K562 (cell line): ENCODE measurements around the gene SMAD5. TPM values are rescaled to one million over a fixed set of nuclear protein-coding genes. Genes with fewer than 3 reads are reported as not detected.

Experiments
- ATAC-seq: fragments of 200-7000 bp; cut with Tn5 transposase; 3 replicates; pipeline ENCODE4 v1.9.1; 2020; ENCODE audit warnings: moderate library complexity
- BruUV-seq: library from RNA; stranded (reverse); fragments of 400-500 nt; replicated peaks from 2 replicates; lab custom pipeline; 2021; lab: Mats Ljungman, UMichigan
- CTCF ChIA-PET: fragments of 300-600 bp; formaldehyde crosslinking; extraction: SDS; loops from one replicate; lab custom pipeline; 2021; ENCODE audit warnings: low intra/inter-chr PET ratio; lab: Yijun Ruan, JAX
- POLR2A ChIA-PET: fragments of 300-600, 350-650 bp; sonication (Branson Sonifier 250); formaldehyde crosslinking; extraction: SDS; loops from one replicate; lab custom pipeline; 2021; ENCODE audit warnings: antibody characterized with exemption, inconsistent platforms; lab: Yijun Ruan, JAX
- DNase-seq, 4 experiments: peaks; one replicate each; pipeline versions ENCODE4 v3.0.0 to v3.0.0-alpha.2; 2011 to 2018; ENCODE audit warnings: low spot score in 3 of 4, mixed read lengths in 3 of 4; ENCODE audit errors: extremely low read depth in 1 of 4
- FAIRE-seq: peaks from 2 replicates; lab custom pipeline; 2011; peaks lifted over from hg19 to GRCh38; lab: Jason Lieb, UNC
- H2AFZ ChIP-seq: 2 replicates; pipeline ENCODE4 v1.6.0; 2011; ENCODE audit warnings: low read depth, low read length, control low read depth, inconsistent platforms
- H3K27ac ChIP-seq: fragments of 200-600 bp; 3 replicates; pipeline ENCODE4 v1.8.0; 2011; ENCODE audit warnings: low read depth, mild to moderate bottlenecking, control low read depth, inconsistent platforms, low read length, moderate library complexity, mixed read lengths; ENCODE audit errors: extremely low read depth
- H3K27me3 ChIP-seq, 2 experiments: fragments of 300-600 bp in 1 of 2; 2 replicates in 1 of 2; 3 replicates in 1 of 2; pipeline versions ENCODE4 v1.6.0 to v1.8.0; 2011; ENCODE audit warnings: inconsistent platforms in 2 of 2, low read length in 2 of 2, mild to moderate bottlenecking in 1 of 2, mixed read lengths in 1 of 2, moderate library complexity in 1 of 2; ENCODE audit not compliant: control insufficient read depth in 2 of 2, insufficient read depth in 2 of 2
- H3K36me3 ChIP-seq: fragments of 300-600 bp; 3 replicates; pipeline ENCODE4 v1.8.0; 2011; ENCODE audit warnings: mild to moderate bottlenecking, low read length, inconsistent platforms; ENCODE audit not compliant: control insufficient read depth, insufficient read depth
- H3K4me1 ChIP-seq, 2 experiments: fragments of 200-600 bp in 1 of 2; replicated peaks in 1 of 2; 2 replicates in 1 of 2; 3 replicates in 1 of 2; pipeline versions ENCODE4 v1.5.1 to v1.8.0; 2011; ENCODE audit warnings: inconsistent platforms in 2 of 2, low read length in 2 of 2, mild to moderate bottlenecking in 1 of 2, mixed read lengths in 1 of 2, moderate library complexity in 1 of 2; ENCODE audit not compliant: control insufficient read depth in 2 of 2, insufficient read depth in 2 of 2
- H3K4me2 ChIP-seq: 2 replicates; pipeline ENCODE4 v1.6.1; 2011; ENCODE audit warnings: low read length, control low read depth, inconsistent platforms, mixed read lengths; ENCODE audit not compliant: insufficient read depth
- H3K4me3 ChIP-seq: fragments of 200-600 bp; sonication (generic), shearing (Covaris generic); 2 replicates; pipeline ENCODE4 v1.5.1; 2016; ENCODE audit warnings: control low read depth, inconsistent platforms
- H3K79me2 ChIP-seq: fragments of 200-600 bp; 3 replicates; pipeline ENCODE4 v1.8.0; 2011; ENCODE audit warnings: low read length, inconsistent platforms; ENCODE audit not compliant: control insufficient read depth, insufficient read depth
- H3K9ac ChIP-seq, 2 experiments: 2 replicates each; pipeline versions ENCODE4 v1.6.0 to v1.6.1; 2011; ENCODE audit warnings: low read depth in 2 of 2, low read length in 2 of 2, control low read depth in 1 of 2, inconsistent platforms in 1 of 2, mild to moderate bottlenecking in 1 of 2, mixed read lengths in 1 of 2; ENCODE audit not compliant: insufficient read depth in 1 of 2
- H3K9me1 ChIP-seq: one replicate; pipeline ENCODE4 v1.6.0; 2011; ENCODE audit warnings: inconsistent platforms, mild to moderate bottlenecking, low read length, moderate library complexity; ENCODE audit not compliant: control insufficient read depth, insufficient read depth
- H3K9me3 ChIP-seq: replicated peaks from 2 replicates; pipeline ENCODE4 v1.5.1; 2011; ENCODE audit warnings: low read depth, low read length, inconsistent platforms; ENCODE audit not compliant: control insufficient read depth, insufficient read depth
- H4K20me1 ChIP-seq: replicated peaks from 2 replicates; pipeline ENCODE4 v1.6.1; 2011; ENCODE audit warnings: low read length, inconsistent platforms, mixed read lengths; ENCODE audit not compliant: control insufficient read depth, insufficient read depth
- CBX8 ChIP-seq: fragments of 200-600 bp; sonication (generic); IDR thresholded peaks from 2 replicates; pipeline ENCODE4 v1.6.1; 2012; ENCODE audit warnings: borderline replicate concordance, mixed run types, low read depth, mild to moderate bottlenecking, moderate library complexity, mixed read lengths, low read length, control low read depth, inconsistent platforms; ENCODE audit not compliant: poor library complexity, severe bottlenecking; ENCODE audit errors: extremely low read depth
- CEBPG ChIP-seq, 3 experiments: fragments of 200-800 bp in 1 of 3; sonication (Bioruptor generic) in 1 of 3; sonication (generic) in 1 of 3; formaldehyde crosslinking in 1 of 3; IDR thresholded peaks in 2 of 3; conservative IDR thresholded peaks in 1 of 3; 2 replicates each; pipeline versions ENCODE4 v1.6.1 to v1.8.0; 2016 to 2022; ENCODE audit warnings: missing compliant biosample characterization in 2 of 3, missing genetic modification characterization in 2 of 3, mild to moderate bottlenecking in 1 of 3, missing genetic modification reagents in 1 of 3
- ELF1 ChIP-seq: fragments of 200-800 bp; sonication (Bioruptor generic); IDR thresholded peaks from 2 replicates; pipeline ENCODE4 v1.6.1; 2016; ENCODE audit warnings: missing genetic modification characterization, missing compliant biosample characterization
- ELK1 ChIP-seq: sonication (generic); formaldehyde crosslinking; IDR thresholded peaks from 2 replicates; pipeline ENCODE4 v1.8.1; 2022; ENCODE audit warnings: missing genetic modification reagents
- FOSL1 ChIP-seq: fragments of 200-800 bp; sonication (Bioruptor generic); conservative IDR thresholded peaks from 2 replicates; pipeline ENCODE4 v1.6.1; 2016; ENCODE audit warnings: missing genetic modification characterization, missing compliant biosample characterization
- HNRNPK ChIP-seq: fragments of 200-400 bp; formaldehyde crosslinking; IDR thresholded peaks from one replicate; pipeline ENCODE4 v1.6.1; 2018; ENCODE audit warnings: mild to moderate bottlenecking, low read depth, low read length; ENCODE audit not compliant: poor library complexity, severe bottlenecking
- NCOR1 ChIP-seq: fragments of 450-650 bp; IDR thresholded peaks from 2 replicates; pipeline ENCODE4 v1.6.1; 2016; ENCODE audit warnings: mild to moderate bottlenecking, moderate library complexity
- NR0B1 ChIP-seq: fragments of 450-650 bp; IDR thresholded peaks from one replicate; pipeline ENCODE4 v1.6.1; 2018; ENCODE audit warnings: mild to moderate bottlenecking, moderate library complexity; ENCODE audit not compliant: partially characterized antibody
- REST ChIP-seq, 2 experiments: fragments of 450-650 bp; formaldehyde crosslinking in 1 of 2; IDR thresholded peaks; 2 replicates each; pipeline versions ENCODE4 v1.4.0 to v1.6.1; 2014 to 2020; ENCODE audit warnings: mild to moderate bottlenecking in 2 of 2, borderline replicate concordance in 1 of 2, low read depth in 1 of 2
- SIRT6 ChIP-seq: IDR thresholded peaks from one replicate; pipeline ENCODE4 v1.6.1; 2012; ENCODE audit warnings: low read depth, mild to moderate bottlenecking, control low read depth, inconsistent platforms, low read length, moderate library complexity
- WGBS: fragments of 100-300 bp; shearing (Covaris generic); methylation state at CpG from one replicate; pipeline ENCODE4 v1.1.6; 2016; ENCODE audit warnings: low coverage, mixed read lengths; ENCODE audit not compliant: insufficient coverage; ENCODE audit errors: missing lambda C conversion rate; 5-methylcytosine and 5-hydroxymethylcytosine counted together
- in situ Hi-C: fragments of 300-500 bp; cut with MboI; formaldehyde crosslinking; loops from 4 replicates; pipeline ENCODE4 v1.15.0; 2018; ENCODE audit warnings: inconsistent platforms, mixed read lengths
- intact Hi-C: fragments of 100-400 bp; cut with micrococcal nuclease; formaldehyde crosslinking; loops from 2 replicates; pipeline ENCODE4 v1.14.2; 2022
- polyA plus RNA-seq, 8 experiments: library from polyadenylated mRNA; depleted of rRNA in 4 of 8; stranded (reverse) in 5 of 8; unstranded in 3 of 8; fragments of >200 nt; fragmentation: Nextera tagmentation in 2 of 8; fragmentation: Illumina TruSeq in 1 of 8; extraction: Ambion mirVana in 2 of 8; extraction: Trizol in 1 of 8; gene quantifications; 2 replicates each; pipeline versions ENCODE4 v1.2.1 to v1.2.3, GENCODE V29; 2011 to 2014; ENCODE audit warnings: inconsistent platforms in 1 of 8, missing spikeins in 1 of 8
- total RNA-seq, 7 experiments: library from RNA; depleted of rRNA in 6 of 7; stranded (reverse); fragments of >200 nt in 6 of 7; fragmentation: Illumina TruSeq in 2 of 7; extraction: Trizol in 2 of 7; gene quantifications; 2 replicates each; pipeline versions ENCODE4 v1.2.1 to v1.2.3, GENCODE V29; 2011 to 2021; ENCODE audit warnings: low replicate concordance in 1 of 7

Gene SMAD5
- total and polyA plus RNA-seq, 9 of the 15 experiments (the other 6 are each of a cell fraction or from before 2014, with no cell fraction given), result 12.4 to 53.9 (median 20.3) TPM

- H3K4me3 ChIP-seq, result no peak overlapping the region
- no peaks in the 10 kb centered on the region for H3K9me1 ChIP-seq
- no peaks in the 10 kb centered on the region; a peak in 1 of 5 replicates for H3K4me1 ChIP-seq
- POLR2A ChIA-PET, result interaction anchor here (0.7 kb wide), 1 partner anchor 265 kb away, joined by 3 read pairs; no protein-coding TSS in a partner anchor
- no peaks in the 10 kb centered on the region for H3K79me2 ChIP-seq
- in situ Hi-C loops (loop anchor here (10.0 kb wide), 1 partner anchor 252 kb away; the partner anchor contains the start of gene LECT2), intact Hi-C loops (no loop called here)
- no peak overlapping the region for H3K27ac ChIP-seq
- H3K27me3 ChIP-seq, result peaks cover 12 to 62% of the 10 kb centered on the region in 2 experiments; a peak in 4 of 5 replicates
- H3K36me3 ChIP-seq, result no peaks in the 10 kb centered on the region
- no peak overlapping the region for H2AFZ ChIP-seq
- BruUV-seq, result no TSS peak
- H3K9me3 ChIP-seq, result no peaks in the 10 kb centered on the region
- DNase-seq (no peak), FAIRE-seq (no peak), ATAC-seq (no peak)
- H3K9ac ChIP-seq, result no peak overlapping the region
- CTCF ChIA-PET, result no interaction called here
- WGBS, result 5% methylated on average over 5 of the region's 5 CpGs
- peaks cover 6% of the 10 kb centered on the region; the same call in 1 of the 2 replicates for H4K20me1 ChIP-seq
- H3K4me2 ChIP-seq, result no peak overlapping the region
- TF ChIP-seq ELK1 (no peak), SIRT6 (no peak), CEBPG (CRISPR knock-in tag; IDR thresholded peaks at IDR 0.05) (no peak), CEBPG (tag; conservative IDR thresholded peaks at IDR 0.05 in 1 of 2, IDR thresholded peaks at IDR 0.05 in 1 of 2) (no peak), NCOR1 (no peak), REST (IDR thresholded peaks at IDR 0.05; ENCODE audit: borderline replicate concordance) (no peak), REST (CRISPR knock-in tag; IDR thresholded peaks at IDR 0.05; ENCODE audit: low read depth) (no peak), HNRNPK (no peak), FOSL1 (no peak), ELF1 (no peak), CBX8 (no peak), NR0B1 (no peak)
Observed at GRCh38 chr5:136206361-136206760, 73.7 kb downstream of the SMAD5 start.
